HCT116 (cell line): ENCODE results near the gene PDCD6IP.

ENCODE experiments used
- CTCF ChIP-seq, 3 experiments: fragments of 200-600 bp in 1 of 3; sonication (generic) in 1 of 3; IDR thresholded peaks in 2 of 3; conservative IDR thresholded peaks in 1 of 3; 2 replicates each; pipeline ENCODE4 v1.5.1; 2012 to 2017; ENCODE audit warnings: low read depth in 2 of 3, low read length in 2 of 3, antibody characterized with exemption in 1 of 3, borderline replicate concordance in 1 of 3, control low read depth in 1 of 3, mild to moderate bottlenecking in 1 of 3, mixed read lengths in 1 of 3, mixed run types in 1 of 3, moderate library complexity in 1 of 3; ENCODE audit not compliant: insufficient read depth in 1 of 3
- EZH2 ChIP-seq: fragments of 200-600 bp; sonication (generic); IDR thresholded peaks from 2 replicates; pipeline ENCODE4 v1.6.1; 2017; ENCODE audit warnings: antibody characterized with exemption, mixed run types
- MAX ChIP-seq: IDR thresholded peaks from 2 replicates; pipeline ENCODE4 v1.6.1; 2012
- POLR2A ChIP-seq: IDR thresholded peaks from 2 replicates; pipeline ENCODE4 v1.7.0; 2011; ENCODE audit warnings: borderline replicate concordance; ENCODE audit not compliant: insufficient read depth, insufficient read length; ENCODE audit errors: extremely low read depth
- POLR2AphosphoS5 ChIP-seq: IDR thresholded peaks from 2 replicates; pipeline ENCODE4 v1.6.1; 2011; ENCODE audit warnings: mild to moderate bottlenecking, low read depth, low read length, moderate library complexity
- SIN3A ChIP-seq: IDR thresholded peaks from 2 replicates; pipeline ENCODE4 v1.6.1; 2012; ENCODE audit warnings: low read depth
- ZBTB33 ChIP-seq: IDR thresholded peaks from 2 replicates; pipeline ENCODE4 v1.6.1; 2011; ENCODE audit warnings: mild to moderate bottlenecking, low read length, moderate library complexity; ENCODE audit not compliant: insufficient replicate concordance; ENCODE audit errors: extremely low read depth

GRCh38 chr3:33885496-33885895, 87.1 kb downstream of the PDCD6IP start:
- no peak for TF ChIP-seq POLR2AphosphoS5
- no peak for TF ChIP-seq CTCF (IDR thresholded peaks at IDR 0.05 in 2 of 3, conservative IDR thresholded peaks at IDR 0.05 in 1 of 3; ENCODE audit: borderline replicate concordance in 1 of 3, insufficient read depth in 1 of 3, low read depth in 2 of 3, low read length in 2 of 3)
- no peak for TF ChIP-seq ZBTB33
- no peak for TF ChIP-seq EZH2
- TF ChIP-seq POLR2A = no peak
- no peak for TF ChIP-seq MAX
- TF ChIP-seq SIN3A = no peak
